NCI-H2227 treated with DMSO at 0.1 percent for 48 hours (cell line): ENCODE measurements around the gene ISG20L2.

ENCODE experiments used
- DNase-seq: peaks from one replicate; lab custom pipeline; 2025; lab: John Stamatoyannopoulos, UW

The ISG20L2 gene

GRCh38 chr1:156754219-156754618 lies 25.7 kb upstream of the ISG20L2 start:
- DNase-seq: no peak

GRCh38 chr1:156752843-156753482 lies 24.4 kb upstream of the ISG20L2 start:
- no peak for DNase-seq

- DNase-seq: peak; percentile 90
These were observed 23.4 kb upstream of the ISG20L2 start for GRCh38 chr1:156751757-156752481.

- no peak for DNase-seq
These were observed 22.8 kb upstream of the ISG20L2 start, which contains the start of gene HDGF for GRCh38 chr1:156751451-156751756. Gene HDGF, minus strand, starts transcription at chr1:156751675. Its CDS starts 246 bp downstream, at chr1:156751429.

GRCh38 chr1:156750711-156751450 lies 22.3 kb upstream of the ISG20L2 start:
- DNase-seq: no peak

GRCh38 chr1:156750191-156750672 lies 21.7 kb upstream of the ISG20L2 start:
- DNase-seq: no peak

GRCh38 chr1:156749419-156750118 lies 21.0 kb upstream of the ISG20L2 start:
- DNase-seq: no peak

- DNase-seq: no peak
These were observed 20.3 kb upstream of the ISG20L2 start for GRCh38 chr1:156748670-156749418.

GRCh38 chr1:156747742-156748669 lies 19.4 kb upstream of the ISG20L2 start:
- no peak for DNase-seq

GRCh38 chr1:156746728-156747631 lies 18.4 kb upstream of the ISG20L2 start:
- peak; percentile 83 for DNase-seq

GRCh38 chr1:156746406-156746727 lies 17.8 kb upstream of the ISG20L2 start:
- no peak for DNase-seq

- no peak for DNase-seq
These were observed 17.3 kb upstream of the ISG20L2 start for GRCh38 chr1:156745881-156746280.

GRCh38 chr1:156744786-156745419 lies 16.3 kb upstream of the ISG20L2 start:
- no peak for DNase-seq

- no peak for DNase-seq
These were observed 15.8 kb upstream of the ISG20L2 start for GRCh38 chr1:156744344-156744743.

- no peak for DNase-seq
These were observed 15.1 kb upstream of the ISG20L2 start for GRCh38 chr1:156743367-156744302.

GRCh38 chr1:156742801-156743200 lies 14.2 kb upstream of the ISG20L2 start:
- no peak for DNase-seq

GRCh38 chr1:156742017-156742416 lies 13.5 kb upstream of the ISG20L2 start:
- no peak for DNase-seq

- DNase-seq: no peak
These were observed 13.0 kb upstream of the ISG20L2 start for GRCh38 chr1:156741481-156741983.
